ENCODE results near the gene TGM1.

Gene TGM1

DNA sequence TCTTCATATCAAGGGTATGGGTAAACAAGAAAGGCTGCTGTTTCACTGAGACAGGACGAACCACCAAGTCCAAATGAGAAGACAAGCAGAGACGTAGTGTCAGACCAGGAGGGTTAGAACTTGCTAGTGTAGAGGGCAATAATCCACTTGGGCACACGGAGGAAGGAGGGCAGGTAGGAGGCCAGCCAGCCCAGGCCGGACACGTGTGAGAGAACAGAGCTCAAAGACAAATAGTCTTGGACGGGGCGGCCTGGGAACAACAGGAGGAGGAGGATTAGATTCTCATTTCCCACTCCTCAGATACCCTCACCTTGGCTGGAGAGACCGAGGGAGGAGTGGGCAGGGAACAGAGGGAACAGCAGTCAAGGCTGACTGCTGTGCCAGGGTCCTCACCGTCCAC lies 27.8 kb upstream of the TGM1 start:
- no peak overlapping the region for H3K4me3 ChIP-seq (ENCODE audit: low read depth, low read length)
- TF ChIP-seq, protein P1, sequence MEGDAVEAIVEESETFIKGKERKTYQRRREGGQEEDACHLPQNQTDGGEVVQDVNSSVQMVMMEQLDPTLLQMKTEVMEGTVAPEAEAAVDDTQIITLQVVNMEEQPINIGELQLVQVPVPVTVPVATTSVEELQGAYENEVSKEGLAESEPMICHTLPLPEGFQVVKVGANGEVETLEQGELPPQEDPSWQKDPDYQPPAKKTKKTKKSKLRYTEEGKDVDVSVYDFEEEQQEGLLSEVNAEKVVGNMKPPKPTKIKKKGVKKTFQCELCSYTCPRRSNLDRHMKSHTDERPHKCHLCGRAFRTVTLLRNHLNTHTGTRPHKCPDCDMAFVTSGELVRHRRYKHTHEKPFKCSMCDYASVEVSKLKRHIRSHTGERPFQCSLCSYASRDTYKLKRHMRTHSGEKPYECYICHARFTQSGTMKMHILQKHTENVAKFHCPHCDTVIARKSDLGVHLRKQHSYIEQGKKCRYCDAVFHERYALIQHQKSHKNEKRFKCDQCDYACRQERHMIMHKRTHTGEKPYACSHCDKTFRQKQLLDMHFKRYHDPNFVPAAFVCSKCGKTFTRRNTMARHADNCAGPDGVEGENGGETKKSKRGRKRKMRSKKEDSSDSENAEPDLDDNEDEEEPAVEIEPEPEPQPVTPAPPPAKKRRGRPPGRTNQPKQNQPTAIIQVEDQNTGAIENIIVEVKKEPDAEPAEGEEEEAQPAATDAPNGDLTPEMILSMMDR (IDR thresholded peaks at IDR 0.05; ENCODE audit: low read depth, low read length): no peak

DNA sequence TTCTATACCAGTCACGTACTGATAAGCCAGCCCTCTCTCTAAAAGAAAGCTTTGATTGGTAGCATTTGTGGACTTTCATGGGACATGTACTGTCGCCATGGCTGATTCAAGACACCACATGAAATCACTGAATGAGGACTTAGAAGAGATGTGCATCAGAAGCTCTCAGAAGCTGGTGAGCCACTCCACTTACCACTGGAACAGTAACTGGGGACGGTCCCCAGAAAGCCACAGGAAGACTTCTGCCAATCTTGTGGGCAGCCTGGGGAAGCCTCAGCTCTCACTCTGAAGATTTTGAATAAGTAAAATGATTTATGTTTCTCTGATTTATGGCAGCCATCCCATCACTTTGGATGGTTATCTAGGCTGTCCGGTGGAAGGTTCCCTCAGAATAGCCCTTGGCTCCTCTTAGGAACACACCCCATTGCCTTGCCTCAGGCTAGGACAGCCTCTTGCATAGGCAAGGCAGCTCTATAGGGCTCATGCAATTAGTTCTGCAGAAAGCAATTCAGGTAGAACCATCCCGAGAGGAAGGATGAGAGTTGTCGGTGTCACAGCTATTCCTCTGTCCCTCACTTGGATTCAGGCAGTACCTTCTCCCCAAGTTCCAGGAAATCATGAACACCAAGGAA lies 26.8 kb upstream of the TGM1 start:
- H3K4me3 ChIP-seq (ENCODE audit: low read depth, low read length): no peak overlapping the region
- TF ChIP-seq, protein P1 (IDR thresholded peaks at IDR 0.05; ENCODE audit: low read depth, low read length): no peak

DNA sequence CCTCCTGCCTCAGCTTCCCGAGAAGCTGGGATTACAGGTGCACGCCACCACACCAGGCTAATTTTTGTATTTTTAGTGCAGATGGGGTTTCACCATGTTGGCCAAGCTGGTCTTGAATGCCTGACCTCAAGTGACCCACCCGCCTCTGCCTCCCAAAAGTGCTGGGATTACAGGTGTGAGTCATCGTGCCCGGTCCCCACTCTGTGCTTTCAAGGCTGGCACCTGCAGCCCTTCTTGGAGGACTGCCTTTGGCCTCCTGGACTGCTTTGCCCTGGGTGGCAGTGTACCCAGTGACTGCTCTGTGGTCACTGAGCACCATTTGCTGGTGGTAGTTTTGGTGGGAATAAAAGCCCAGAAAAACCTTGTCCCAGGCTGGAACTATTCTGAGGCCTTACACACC lies 24.0 kb upstream of the TGM1 start:
- TF ChIP-seq, protein P1 (IDR thresholded peaks at IDR 0.05; ENCODE audit: low read depth, low read length): no peak
- H3K4me3 ChIP-seq (ENCODE audit: low read depth, low read length): no peak overlapping the region

DNA sequence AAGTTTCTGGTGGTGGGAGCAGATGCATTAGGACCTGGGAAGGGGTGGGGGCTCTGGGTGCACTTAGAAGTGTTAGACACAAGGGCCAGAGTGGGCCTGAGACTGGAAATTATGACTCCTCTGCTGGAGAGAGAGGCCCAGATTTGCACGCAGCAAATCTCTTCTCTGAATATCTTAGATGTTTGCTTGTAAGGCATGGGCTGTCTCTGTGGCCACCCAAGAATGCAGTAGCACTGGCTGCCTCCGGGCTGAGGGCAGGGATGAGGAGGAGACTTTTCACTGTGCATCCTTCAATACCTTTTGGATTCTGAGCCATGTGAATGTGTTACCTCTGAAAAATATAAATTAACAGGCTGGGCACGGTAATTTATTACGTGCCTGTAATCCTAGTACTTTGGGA lies 22.4 kb upstream of the TGM1 start:
- no peak overlapping the region for H3K4me3 ChIP-seq (ENCODE audit: low read depth, low read length)
- TF ChIP-seq, protein P1 (IDR thresholded peaks at IDR 0.05; ENCODE audit: low read depth, low read length): no peak

DNA sequence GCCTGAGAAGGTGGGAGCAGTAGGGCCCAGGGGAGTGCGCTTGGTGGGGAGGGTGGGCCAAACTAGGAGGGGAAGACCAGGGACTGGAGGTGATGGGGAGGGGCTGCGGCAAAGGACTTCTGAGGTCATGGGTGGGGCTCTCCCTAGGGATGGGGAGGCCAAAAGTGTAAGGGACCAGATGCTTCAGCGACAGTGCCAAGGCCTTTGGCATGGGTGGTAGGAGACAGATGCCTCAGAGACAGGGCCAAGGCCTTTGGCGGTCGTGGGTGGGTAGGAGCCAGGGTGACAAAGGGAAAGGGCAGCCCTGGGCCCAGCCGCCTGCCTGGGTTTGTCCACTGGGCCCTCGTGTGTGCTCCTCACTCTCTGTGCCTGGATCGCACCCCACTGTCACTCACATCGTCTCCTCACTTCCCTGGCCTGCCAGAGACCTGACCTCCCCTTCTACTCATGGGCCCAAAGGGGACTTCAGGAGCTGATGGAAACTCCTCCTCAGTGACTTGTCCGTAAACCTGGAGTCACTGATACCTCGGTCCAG lies 21.6 kb upstream of the TGM1 start:
- H3K4me3 ChIP-seq (ENCODE audit: low read depth, low read length): no peak overlapping the region
- TF ChIP-seq, protein P1 (IDR thresholded peaks at IDR 0.05; ENCODE audit: low read depth, low read length): no peak

DNA sequence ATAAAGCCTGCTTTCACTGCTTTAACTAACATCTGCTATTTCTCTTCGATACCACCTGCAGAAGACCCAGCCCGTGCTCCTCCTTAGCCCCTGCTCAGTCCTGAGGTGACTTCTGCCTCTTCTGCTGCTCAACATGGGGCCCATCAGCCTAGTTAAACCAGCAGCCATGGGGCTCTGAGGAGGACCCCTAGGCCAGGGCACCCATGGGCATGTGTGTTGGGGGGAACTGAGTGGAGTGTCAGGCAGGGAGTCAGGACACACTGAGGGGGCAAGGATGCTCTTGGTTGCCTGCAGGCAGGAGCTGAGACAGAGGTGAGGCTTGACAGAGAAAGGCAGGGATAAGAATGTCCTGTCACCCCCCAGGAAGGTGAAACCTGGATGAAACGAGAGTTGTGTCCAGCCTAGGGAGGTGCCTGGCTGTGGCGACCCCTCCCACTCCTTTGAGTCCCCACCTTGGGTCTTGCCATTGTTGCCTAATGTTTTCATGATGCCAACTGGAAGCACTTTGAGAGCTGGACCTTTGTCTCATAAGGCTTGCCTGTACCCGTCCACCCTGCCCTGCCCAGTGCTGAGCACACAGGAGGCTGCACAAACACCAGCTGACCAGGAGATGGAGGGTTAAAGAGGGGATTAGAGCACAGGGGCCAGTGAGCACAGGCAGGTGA lies 21.0 kb upstream of the TGM1 start:
- no peak overlapping the region for H3K4me3 ChIP-seq (ENCODE audit: low read depth, low read length)
- TF ChIP-seq, protein P1 (IDR thresholded peaks at IDR 0.05; ENCODE audit: low read depth, low read length): no peak

DNA sequence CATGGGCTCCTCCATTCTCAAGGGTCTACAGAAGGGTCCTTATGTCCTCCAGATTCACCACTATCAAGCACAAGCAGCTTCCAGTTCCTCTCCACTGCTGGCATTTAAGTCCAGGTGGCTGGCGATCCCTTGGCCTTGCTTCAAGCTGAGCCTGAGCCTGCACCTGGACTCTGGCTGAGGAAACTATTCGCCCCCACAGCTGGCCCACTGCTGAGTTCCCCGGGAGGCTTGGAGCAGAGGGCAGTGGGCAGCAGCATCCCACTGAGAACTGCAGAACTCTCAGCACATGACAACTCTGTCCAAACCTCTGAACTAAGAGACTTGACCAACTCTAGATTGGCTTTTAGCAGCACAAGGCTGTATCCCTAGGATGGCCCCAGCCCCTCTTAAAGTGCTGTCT lies 19.8 kb upstream of the TGM1 start:
- H3K4me3 ChIP-seq (ENCODE audit: low read depth, low read length): no peak overlapping the region
- TF ChIP-seq, protein P1 (IDR thresholded peaks at IDR 0.05; ENCODE audit: low read depth, low read length): no peak

Measured in WI38 (cell line).